ENCODE data around the gene NUP133.
"Not testable (repeated sequence)": the region's sequence is repeated elsewhere in the genome, so short reads cannot be mapped to it uniquely, and the experiment has no call there.

Gene NUP133

DNA sequence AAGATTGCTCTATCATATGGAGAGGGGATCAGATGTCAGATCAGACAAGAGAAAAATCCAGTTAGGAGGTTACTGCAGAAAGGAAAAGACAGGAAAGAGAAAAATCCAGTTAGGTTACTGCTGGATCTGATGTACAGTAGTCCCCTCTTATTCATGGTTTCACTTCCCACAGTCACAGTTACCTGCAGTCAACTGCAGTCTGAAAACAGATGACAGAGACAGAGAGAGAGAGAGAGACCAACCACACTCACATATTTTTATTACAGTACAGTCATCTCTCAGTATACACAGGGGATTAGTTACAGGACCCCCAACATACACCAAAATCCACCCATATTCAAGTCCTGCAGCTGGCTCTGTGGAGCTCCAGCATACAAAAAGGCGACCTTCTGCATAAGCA lies 29.3 kb downstream of the NUP133 start:
- no peak for TF ChIP-seq ZFX (IDR thresholded peaks at IDR 0.05)
- TF ChIP-seq, protein P1, sequence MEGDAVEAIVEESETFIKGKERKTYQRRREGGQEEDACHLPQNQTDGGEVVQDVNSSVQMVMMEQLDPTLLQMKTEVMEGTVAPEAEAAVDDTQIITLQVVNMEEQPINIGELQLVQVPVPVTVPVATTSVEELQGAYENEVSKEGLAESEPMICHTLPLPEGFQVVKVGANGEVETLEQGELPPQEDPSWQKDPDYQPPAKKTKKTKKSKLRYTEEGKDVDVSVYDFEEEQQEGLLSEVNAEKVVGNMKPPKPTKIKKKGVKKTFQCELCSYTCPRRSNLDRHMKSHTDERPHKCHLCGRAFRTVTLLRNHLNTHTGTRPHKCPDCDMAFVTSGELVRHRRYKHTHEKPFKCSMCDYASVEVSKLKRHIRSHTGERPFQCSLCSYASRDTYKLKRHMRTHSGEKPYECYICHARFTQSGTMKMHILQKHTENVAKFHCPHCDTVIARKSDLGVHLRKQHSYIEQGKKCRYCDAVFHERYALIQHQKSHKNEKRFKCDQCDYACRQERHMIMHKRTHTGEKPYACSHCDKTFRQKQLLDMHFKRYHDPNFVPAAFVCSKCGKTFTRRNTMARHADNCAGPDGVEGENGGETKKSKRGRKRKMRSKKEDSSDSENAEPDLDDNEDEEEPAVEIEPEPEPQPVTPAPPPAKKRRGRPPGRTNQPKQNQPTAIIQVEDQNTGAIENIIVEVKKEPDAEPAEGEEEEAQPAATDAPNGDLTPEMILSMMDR (conservative IDR thresholded peaks at IDR 0.05): no peak
- H3K27ac ChIP-seq: no peak overlapping the region

DNA sequence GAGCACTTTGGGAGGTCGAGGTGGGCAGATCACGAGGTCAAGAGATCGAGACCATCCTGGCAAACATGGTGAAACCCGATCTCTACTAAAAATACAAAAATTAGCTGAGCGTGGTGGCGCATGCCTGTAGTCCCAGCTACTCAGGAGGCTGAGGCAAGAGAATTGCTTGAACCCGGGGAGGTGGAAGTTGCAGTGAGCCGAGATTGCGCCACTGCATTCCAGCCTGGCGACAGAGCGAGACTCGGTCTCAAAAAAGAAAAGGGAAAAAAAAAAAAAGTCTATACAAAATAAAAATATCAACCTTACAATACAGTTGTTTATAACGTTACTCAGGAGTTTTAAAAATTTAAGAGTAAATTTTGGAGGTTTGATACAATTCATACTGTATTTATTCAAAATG lies 32.3 kb downstream of the NUP133 start:
- not testable (repeated sequence) for H3K27ac ChIP-seq

DNA sequence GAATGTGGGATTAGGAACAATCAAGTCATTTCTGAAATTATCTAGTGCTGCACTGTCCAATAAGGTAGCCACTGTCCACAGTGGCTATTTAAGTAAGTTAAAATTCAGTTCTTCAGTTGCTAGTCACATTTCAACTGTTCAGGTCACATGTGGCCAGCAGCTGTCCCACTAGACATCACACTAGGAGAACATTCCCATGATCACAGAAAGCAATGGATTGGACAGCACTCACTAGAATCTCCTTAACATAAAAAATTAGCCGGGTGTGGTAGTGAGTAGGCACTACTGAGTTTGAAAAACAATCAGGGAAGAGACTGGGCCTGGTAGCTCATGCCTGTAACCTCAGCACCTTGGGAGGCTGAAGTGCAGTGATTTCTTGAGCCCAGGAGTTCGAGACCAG lies 33.6 kb downstream of the NUP133 start:
- no peak for TF ChIP-seq ZFX (IDR thresholded peaks at IDR 0.05)
- TF ChIP-seq, protein P1 (conservative IDR thresholded peaks at IDR 0.05): no peak
- no peak overlapping the region for H3K27ac ChIP-seq

DNA sequence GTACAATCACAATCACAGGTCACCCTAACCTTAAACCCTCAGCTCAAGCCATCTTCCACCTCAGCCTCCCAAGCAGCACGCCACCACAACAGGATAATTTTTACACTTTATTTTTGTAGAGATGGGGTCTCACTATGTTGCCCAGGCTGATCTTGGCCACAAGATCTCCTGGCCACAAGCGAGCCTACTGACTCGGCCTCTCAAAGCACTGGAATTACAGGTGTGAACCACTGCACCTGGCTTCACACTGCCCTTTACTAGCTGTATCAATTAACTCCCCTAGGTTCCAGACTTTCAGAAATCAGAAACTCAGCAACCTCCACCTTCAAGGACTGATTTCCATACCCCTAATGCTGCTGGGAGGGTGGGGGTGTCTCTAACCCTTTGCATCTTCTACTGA lies 37.0 kb downstream of the NUP133 start:
- H3K27ac ChIP-seq: no peak overlapping the region
- TF ChIP-seq ZFX (IDR thresholded peaks at IDR 0.05): no peak
- TF ChIP-seq, protein P1 (conservative IDR thresholded peaks at IDR 0.05): no peak

DNA sequence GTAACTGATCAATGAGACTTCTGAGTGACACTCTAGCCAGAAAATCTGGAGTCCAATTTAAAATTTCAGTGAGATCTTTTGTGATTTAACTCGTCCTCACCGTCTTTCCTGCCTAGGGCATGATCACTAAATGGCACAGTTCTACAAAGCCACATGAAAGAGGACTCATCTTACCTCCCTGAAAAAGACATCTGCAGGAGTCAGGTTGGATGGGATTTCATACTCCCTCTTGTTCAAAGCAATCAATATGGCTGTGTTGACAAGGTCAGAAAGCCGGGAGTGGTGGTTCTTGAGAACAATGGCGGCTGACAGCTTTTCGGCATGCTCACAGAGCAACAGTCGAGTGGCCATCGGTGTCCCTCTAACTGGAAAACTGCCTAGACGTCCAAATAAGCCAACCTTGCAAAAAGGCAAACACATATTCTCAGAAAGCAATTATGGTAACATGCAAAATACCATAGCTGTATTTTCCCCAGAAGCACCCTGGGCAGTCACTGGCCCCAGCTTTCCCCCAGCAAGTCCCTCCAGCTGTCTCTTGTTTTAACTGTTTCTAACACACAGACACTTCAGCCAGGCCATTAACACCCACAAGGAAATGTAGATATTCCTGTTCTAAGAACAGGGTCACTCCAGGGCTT lies 37.6 kb downstream of the NUP133 start:
- H3K27ac ChIP-seq: no peak overlapping the region
- TF ChIP-seq ZFX (IDR thresholded peaks at IDR 0.05): no peak
- TF ChIP-seq, protein P1 (conservative IDR thresholded peaks at IDR 0.05): no peak

DNA sequence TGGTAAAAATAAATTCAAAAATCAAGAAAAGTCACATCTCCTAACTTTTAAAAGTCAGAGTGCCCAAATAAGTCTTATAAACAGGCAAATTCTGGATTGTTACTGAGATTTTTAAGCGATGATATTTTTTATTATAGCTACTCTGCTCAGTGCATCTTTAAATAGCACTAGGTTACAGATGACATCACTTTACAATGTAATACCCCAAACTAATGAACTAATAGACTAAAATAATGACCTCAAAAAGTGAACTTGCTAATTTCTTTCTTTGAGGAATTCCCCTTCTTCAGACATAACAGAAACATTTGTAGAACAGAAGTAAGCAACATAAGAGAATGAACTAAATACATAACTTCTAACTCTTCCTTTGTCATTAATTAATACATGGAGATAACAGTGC lies 41.3 kb downstream of the NUP133 start:
- H3K27ac ChIP-seq: no peak overlapping the region
- TF ChIP-seq, protein P1 (conservative IDR thresholded peaks at IDR 0.05): no peak
- TF ChIP-seq ZFX (IDR thresholded peaks at IDR 0.05): no peak

DNA sequence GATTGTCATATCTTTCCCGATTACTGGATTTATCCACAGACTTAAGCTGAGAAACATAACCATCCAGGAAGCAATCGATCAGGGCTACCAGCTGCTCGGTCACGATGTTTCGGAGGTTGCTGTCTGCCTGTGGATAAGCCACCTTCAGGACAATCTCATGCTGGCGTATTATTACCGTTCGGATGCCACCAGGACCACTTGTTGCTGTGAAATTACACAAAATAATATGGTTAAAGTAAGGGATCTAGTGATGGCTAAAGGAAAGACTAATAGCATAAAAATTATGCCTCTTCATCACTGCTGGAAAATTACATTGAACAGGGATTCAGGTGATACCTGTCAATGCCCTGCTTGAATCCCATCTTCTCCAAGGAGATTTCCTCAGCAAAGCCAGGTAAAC lies 43.5 kb downstream of the NUP133 start:
- TF ChIP-seq, protein P1 (conservative IDR thresholded peaks at IDR 0.05): no peak
- no peak for TF ChIP-seq ZFX (IDR thresholded peaks at IDR 0.05)
- H3K27ac ChIP-seq: no peak overlapping the region

DNA sequence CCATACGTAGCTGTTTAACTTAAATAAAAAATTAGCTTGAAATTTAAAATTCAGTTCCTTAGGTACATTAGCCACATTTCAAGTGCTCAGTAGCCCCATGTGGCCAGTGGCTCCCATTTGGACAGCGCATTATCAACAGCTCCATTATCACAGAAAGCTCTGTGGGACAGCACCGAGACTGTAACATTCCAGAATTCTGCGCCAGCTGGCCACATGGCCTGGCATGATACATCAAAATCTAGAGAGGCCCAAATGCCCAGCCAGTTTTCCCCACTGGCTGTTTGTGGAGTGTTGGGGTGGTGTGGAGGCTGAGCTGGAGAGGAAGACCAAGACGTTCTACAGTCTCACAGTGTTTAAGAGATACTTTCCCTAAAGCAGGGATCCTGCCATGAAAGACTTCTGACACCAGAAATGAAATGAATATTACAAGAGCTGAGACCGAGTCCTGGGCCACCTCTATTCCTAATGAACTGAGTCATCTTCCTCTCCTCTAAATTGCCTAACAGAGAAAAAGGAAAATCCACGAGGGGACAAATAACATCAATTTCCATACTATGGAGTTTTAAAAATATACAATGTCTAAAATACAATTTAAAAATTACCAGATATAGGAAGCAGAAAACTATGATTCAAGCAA lies 47.0 kb downstream of the NUP133 start:
- no peak overlapping the region for H3K27ac ChIP-seq
- TF ChIP-seq, protein P1 (conservative IDR thresholded peaks at IDR 0.05): no peak
- no peak for TF ChIP-seq ZFX (IDR thresholded peaks at IDR 0.05)
